Stimulated activated CD8-positive, alpha-beta memory T cell treated with anti-CD3 and anti-CD28 coated beads, Interleukin-7, amount 100 ng/mL, for 1 hour (primary cell): Measurements from ENCODE around the gene CELF2.

Source experiments
- DNase-seq, 2 donors: peaks; one replicate each; pipeline ENCODE4 v3.0.0-alpha.2; 2020; ENCODE audit warnings: low read depth in 2 of 2

The CELF2 gene

GRCh38 chr10:11270135-11270857, 252.6 kb downstream of the CELF2 start:
- DNase-seq: peak; percentile 51 to 57

GRCh38 chr10:11270858-11271179, 253.1 kb downstream of the CELF2 start:
- DNase-seq: no peak

DNA sequence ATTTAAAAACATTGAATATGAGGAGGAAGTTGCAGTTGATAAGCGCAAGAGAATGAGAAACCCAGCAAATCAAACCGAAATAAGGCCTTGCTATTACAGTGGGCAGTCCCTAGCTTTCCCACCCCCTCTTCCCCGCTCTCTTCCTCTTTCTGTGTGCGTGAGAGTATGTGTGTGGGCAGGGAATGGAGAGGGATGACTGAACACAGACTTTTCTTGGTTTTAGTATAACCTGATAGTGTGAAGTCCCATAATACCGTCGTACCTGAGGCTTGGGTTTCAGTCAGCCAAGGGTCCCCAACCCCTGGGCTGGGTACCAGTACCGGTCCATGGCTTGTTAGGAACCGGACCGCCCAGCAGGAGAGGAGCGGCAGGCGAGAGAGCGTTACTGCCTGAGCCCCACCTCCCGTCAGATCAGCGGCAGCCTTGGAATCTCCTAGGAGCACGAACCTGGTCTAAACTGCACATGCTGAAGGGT, 255.3 kb downstream of the CELF2 start:
- no peak for DNase-seq

- no peak for DNase-seq
These were observed 256.8 kb downstream of the CELF2 start for GRCh38 chr10:11274452-11274851.

DNA sequence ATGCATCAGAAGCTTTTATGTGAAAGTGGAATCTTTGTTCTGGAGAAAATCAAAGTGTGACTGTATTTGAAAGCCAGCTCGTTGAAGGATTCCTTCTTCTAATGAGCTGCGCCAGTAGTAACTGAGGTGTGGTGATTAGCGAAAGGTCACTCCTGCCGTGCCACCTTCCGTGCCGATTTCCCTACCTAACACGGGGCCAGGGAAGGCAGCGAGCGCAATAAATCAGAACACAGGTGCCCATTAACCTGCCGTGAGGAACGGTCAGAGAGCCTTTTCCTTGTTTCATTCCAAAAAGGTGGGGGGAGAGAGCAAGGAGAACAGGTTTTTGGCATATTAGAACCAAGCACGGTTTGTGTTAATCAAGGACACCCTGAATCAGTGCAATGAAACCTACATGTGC, 258.0 kb downstream of the CELF2 start:
- no peak for DNase-seq

DNA sequence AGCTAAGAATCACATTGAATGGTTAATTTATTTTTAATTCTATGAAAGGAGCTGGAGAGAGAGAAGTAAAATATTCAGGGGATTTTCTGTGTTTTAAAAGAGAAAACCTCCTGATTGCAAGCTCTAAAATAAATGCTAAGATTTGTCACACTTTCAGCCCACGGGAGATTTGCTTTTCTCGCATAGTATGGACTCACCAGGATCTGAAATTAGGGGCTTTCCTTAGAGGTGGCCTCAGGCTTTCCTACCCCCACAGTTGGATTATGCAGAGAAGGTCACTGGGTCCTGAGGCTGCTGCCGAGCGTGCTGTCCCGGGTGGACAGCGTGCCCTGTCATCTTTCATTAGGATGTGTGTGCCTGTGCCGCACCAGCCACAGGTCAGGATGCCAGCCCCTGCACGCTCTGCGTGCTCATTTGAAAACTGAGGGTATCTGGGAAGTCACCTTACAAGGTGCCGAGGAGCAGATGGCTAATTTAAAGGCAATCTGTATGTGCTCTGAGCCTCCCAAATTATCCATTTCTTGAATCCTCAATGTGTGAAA, 258.8 kb downstream of the CELF2 start:
- no peak for DNase-seq

- no peak for DNase-seq
These were observed 261.6 kb downstream of the CELF2 start for GRCh38 chr10:11279314-11279713.

- DNase-seq: no peak
These were observed 262.7 kb downstream of the CELF2 start for GRCh38 chr10:11280187-11280932.

- no peak for DNase-seq
These were observed 264.5 kb downstream of the CELF2 start for GRCh38 chr10:11282156-11282555.

- no peak for DNase-seq
These were observed 265.0 kb downstream of the CELF2 start for GRCh38 chr10:11282661-11283060.

DNA sequence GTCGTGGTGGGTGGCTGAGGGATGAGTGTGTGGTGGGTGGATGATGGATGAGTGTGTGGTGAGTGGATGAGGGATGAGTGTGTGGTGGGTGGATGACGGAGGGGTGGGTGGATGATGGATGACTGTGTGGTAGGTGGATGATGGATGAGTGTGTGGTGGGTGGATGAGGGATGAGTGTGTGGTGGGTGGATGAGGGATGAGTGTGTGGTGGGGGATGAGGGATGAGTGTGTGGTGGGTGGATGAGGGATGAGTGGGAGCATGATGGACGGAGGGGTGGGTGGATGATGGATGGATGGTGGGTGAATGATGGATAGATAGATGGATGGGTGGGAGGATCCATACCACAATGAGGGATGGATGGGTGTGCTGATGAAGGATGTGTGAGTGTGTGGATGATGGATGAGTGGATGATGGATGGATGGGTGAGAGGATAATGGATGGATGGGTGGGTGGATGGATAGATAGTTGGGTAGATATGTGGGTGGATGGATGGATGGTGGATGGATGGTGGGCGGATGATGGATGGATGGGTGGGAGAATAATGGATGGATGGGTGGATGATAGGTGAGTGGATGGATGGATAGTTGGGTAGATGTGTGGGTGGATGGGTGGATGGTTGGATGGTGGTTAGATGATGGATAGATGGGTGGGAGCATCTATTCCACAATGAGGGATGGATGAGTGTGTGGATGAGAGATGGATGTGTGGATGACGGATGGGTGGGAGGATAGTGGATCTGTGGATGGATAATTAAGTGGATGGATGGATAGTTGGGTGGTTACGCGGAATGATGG, 266.8 kb downstream of the CELF2 start:
- DNase-seq: no peak

- no peak for DNase-seq
These were observed 267.5 kb downstream of the CELF2 start for GRCh38 chr10:11285171-11285570.

- DNase-seq: no peak
These were observed 268.7 kb downstream of the CELF2 start for GRCh38 chr10:11286261-11286852.

- no peak for DNase-seq
These were observed 270.6 kb downstream of the CELF2 start for GRCh38 chr10:11288302-11288701.

GRCh38 chr10:11290156-11290890, 272.7 kb downstream of the CELF2 start:
- DNase-seq: no peak

- no peak for DNase-seq
These were observed 275.1 kb downstream of the CELF2 start for GRCh38 chr10:11292576-11293302.

DNA sequence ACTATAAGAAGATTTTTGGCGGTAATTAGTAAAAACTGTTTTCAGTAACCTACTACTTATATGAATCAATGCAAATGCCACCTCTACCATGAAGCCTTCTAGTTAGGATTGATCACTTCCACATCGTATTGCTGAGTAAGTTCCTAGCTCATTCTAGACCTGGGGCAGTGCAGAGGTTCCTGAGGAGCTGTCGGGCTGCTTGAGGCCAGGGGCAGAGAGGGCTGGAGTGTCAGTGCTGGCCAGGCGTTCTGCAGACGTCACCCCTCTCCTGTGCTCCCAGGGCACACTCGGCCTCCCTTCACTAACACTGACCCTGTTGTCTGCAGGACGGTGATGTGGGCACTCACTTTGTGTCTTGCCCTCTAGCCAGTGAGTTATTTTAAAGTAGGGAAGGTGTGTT, 275.7 kb downstream of the CELF2 start:
- DNase-seq: no peak

DNA sequence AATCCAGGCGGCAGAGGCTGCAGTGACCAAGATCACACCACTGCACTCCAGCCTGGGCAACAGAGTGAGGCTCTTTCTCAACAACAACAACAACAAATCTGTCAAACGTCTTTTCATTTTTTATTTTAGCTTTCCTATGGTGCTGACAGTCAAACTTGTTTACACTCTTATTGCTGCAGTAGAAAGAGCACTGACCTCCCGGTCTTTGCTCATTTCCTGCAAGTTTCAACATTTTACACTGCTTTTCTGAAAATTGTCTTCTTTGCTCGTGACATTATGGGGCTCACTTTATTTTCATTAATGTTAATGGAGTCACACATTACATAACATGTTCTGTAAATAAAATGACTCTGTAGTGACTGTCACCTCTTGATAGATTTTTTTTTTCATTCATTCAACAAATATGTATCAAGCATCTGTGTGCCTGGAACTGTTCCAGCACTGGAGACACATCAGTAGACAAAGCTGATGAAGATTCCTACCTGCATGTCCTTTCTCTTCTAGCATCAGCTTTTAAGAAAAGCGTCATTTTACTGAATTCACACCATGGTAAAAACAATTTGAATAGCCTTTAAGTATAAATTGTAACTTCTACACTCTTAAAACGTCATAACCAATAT, 277.3 kb downstream of the CELF2 start:
- no peak for DNase-seq

GRCh38 chr10:11295492-11295891, 277.8 kb downstream of the CELF2 start:
- no peak for DNase-seq

- DNase-seq: no peak
These were observed 279.5 kb downstream of the CELF2 start for GRCh38 chr10:11297136-11297535.
